CD4-positive, alpha-beta T cell treated with Interleukin-4 for 4 hours (primary cell): ENCODE results near the gene CCDC8.
"Not testable (repeated sequence)": the region's sequence is repeated elsewhere in the genome, so short reads cannot be mapped to it uniquely, and the experiment has no call there.

ENCODE experiments used
- DNase-seq: peaks from one replicate; pipeline ENCODE4 v3.0.0-alpha.2; 2020

Gene CCDC8

GRCh38 chr19:46402725-46403124 lies 10.6 kb downstream of the CCDC8 start:
- DNase-seq, result no peak

GRCh38 chr19:46397801-46398479 lies 15.4 kb downstream of the CCDC8 start:
- not testable (repeated sequence) for DNase-seq

DNA sequence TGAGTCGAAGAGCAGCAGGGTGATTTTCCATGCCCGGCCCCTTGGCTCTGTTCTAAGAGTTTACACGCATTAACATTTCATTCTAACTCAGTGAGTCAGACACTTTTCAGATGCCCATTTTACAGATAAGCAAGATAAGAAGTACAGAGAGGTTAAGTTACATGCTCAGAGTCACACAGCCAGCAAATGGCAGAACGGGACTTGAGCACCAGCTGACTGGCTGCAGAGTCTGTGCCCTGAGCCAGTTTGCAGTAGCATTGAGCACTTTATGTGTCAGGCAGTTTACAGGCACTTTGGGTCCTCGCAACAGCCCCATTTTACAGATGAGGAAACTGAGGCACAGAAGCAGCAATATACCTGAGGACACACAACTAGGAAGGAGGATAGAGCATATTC lies 19.0 kb downstream of the CCDC8 start:
- no peak for DNase-seq

DNA sequence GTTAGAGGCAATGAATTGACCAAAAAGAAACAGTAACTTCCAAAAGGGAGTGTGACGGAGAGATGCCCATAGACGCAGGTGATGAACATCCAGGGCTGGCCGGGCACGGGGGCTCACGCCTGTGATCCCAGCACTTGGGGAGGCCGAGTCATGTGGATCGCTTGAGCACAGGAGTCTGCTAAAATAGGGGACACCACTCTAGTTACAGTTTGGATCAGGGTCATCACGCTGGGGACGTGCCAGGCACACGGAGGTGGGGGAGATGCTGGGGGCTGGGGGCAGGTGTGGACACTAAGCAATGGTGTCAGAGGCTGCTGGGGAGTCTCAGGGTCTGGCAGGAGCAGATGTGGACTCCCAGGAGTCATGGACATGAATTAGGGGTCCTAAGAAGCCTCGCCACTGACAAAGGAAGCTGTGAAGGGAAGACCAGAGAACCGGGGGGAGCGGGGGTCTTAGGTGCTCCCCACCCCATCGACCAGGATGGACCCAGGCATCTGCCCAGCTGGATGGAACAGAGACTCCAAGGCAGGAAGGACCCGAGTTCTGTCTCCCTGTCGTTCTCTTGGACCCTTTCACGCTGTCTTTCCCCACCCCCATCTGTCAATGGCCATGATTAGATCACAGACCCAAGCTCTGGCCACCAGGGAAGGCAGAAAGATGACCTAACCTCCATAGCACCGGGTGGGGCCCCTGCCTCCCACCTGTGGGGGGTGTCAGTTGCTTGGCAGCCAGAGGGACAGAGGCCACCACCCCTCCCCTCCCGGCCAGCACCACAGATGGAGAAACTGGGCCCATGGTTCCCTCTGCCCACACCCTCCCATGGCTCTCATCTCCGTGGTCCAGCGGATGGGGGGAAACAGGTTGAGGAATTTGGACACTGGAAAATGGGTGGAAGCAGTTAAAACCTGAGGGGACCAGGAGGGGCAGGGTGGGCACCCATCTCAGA lies 19.6 kb downstream of the CCDC8 start:
- no peak for DNase-seq

DNA sequence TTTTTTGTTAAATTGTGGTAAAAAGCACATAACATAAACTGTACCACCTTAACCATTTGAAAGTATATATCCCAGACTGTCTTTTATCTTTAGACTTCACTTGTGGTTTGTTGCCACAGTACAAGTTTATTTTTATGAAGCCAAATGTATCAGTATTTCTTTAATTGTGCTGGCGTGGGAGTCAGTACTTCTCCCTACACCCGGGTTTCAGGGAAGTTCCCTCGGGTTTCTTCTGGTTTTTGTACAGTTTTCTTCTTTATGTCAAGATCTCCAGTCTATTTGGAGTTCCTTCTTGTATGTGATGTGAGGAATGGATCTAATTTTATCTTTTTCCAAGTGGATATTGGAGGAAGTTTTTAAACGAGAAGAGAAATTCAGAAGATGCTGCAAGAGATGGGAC lies 20.5 kb downstream of the CCDC8 start:
- DNase-seq, result no peak

GRCh38 chr19:46392252-46392801 lies 21.0 kb downstream of the CCDC8 start:
- DNase-seq, result no peak

- DNase-seq, result no peak
Observed at GRCh38 chr19:46391296-46392251, 21.8 kb downstream of the CCDC8 start.

DNA sequence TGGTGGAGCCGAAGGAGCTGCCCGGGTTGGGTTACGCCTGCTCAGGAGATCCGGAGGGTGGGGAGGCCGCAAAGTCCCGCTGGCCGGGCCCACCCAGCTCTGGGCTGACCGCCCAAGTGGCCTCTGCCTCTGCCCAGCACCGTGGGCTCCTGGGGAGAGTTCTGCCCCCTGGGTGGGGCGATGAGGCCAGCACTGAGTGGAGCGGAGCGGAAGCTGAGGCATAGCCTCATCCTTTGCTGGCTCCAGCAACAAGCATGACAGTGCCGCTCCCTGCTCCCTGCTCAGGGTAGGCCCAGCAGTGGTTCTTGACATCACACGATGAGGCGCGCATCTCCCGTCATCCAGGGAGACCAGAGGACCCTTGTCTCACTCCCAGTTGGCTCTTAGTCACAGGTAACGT lies 22.5 kb downstream of the CCDC8 start:
- no peak for DNase-seq

- no peak for DNase-seq
Observed at GRCh38 chr19:46390121-46390858, 23.1 kb downstream of the CCDC8 start.

GRCh38 chr19:46388311-46389095 lies 24.9 kb downstream of the CCDC8 start:
- DNase-seq, result no peak

DNA sequence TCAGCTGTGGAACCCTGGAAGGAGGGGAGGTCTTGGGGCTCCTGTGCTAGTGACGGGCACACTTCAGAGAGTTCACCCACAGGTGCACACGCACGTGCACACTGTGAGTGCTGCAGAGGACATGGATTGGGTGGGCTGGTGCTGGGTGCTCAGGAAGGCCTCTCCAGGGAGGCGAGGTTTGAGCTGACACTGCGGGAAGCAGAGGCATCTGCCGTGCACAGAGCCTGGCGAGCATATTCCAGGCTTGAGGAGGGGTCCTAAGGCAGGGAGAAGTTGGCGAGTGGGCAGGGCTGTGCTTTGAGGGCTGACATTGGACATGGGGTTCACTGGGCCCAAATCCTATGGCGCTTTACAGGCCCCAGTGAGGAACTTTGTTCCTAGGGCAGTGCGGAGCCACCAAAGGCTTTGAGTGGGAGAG lies 25.6 kb downstream of the CCDC8 start:
- no peak for DNase-seq

- no peak for DNase-seq
Observed at GRCh38 chr19:46386996-46387712, 26.2 kb downstream of the CCDC8 start.

DNA sequence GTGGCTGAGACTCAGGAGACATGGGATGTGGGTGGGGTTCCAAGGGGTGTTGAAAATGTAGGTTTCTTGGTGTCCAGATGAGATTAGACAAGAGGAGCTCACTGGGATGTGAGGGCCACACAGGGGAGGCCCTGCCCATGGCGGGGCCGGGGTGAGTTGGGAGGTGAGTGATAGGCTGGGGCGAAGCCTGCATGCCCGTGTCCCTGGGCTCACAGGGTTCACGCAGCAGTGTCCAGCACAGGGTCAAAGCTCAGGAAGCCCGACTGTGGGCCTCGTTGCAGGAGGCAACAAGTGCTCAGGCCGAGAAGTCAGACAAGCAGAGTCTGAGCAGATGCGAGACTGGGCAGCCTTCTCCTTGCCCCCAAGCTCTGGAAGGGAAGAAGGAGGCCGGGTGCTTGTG lies 27.2 kb downstream of the CCDC8 start:
- no peak for DNase-seq

DNA sequence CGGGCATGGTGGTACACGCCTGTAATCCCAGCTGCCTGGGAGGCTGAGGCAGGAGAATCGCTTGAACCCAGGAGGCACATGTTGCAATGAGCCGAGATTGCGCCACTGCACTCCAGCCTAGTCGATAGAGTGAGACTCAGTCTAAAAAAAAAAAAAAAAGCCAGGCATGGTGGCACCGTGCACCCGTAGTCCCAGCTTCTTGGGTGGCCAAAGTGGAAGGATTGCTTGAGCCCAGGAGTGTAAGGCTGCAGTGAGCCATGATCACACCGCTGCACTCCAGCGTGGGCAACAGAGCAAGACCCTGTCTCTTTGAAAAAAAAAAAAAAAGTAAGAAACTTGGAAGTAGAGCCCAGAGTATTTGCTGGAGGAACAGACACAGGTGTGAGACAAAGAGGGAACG lies 27.7 kb downstream of the CCDC8 start:
- DNase-seq, result no peak

DNA sequence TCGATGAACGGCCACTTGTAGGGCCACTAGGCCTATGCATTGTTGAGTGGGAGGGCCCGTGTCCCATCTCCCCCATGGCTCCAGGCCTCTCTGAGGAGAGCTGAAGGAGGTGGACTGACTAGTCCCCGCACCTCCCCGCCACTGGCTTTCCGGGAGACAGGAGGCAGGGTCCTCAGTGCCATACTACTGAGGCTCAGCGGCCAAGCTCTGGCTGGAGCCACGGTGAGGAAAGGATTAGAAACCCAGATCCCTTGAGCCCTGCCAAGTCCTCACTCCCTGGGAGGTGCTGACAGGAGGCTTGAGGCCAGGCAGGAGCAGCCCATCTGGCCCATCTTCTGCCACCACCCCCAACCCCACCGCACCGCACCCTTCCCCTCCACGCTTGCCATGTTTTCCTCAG lies 29.0 kb downstream of the CCDC8 start:
- DNase-seq, result no peak

DNA sequence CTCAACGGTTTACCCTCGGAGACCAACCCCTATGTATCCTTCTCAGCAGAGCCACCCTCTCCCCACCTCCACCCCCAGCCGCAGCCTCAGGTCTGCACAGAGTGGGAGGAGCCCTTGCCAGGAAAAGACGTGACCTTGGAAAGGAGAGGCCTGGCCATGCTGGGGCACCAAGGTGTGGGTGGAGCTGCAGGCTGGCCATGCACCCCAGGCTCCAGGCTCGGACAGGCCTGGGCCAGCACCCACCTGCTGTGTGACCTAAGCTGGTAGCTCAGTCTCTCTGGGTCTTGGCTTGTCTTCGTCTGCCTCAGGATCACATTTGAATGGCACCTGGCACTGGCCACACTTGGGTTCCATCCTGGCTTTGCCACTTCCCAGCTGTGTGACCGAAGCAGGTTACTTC lies 29.5 kb downstream of the CCDC8 start:
- DNase-seq, result no peak

- no peak for DNase-seq
Observed at GRCh38 chr19:46383171-46383815, 30.1 kb downstream of the CCDC8 start.

- DNase-seq, result no peak
Observed at GRCh38 chr19:46381756-46382345, 31.5 kb downstream of the CCDC8 start.

- DNase-seq, result no peak
Observed at GRCh38 chr19:46381346-46381745, 32.0 kb downstream of the CCDC8 start.

DNA sequence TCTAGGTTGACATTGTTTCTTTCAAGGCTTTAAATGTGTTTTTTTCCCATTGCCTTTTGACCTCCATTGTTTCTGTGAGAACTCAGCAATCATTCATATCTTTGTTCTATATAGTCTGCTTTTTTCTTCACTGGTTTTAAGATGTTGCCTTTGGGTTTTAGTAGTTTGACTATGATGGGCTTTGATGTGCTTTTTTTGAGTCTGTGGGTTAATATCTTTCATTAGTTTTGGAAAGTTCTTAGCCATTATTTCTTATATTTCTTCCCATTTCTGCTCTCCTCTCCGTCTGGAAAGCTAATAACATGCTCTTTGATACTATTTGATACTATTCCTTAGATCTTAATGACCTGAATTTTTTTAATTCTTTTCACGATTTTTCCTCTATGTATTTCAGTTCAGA lies 32.7 kb downstream of the CCDC8 start:
- DNase-seq, result no peak
